HCT116 (cell line): ENCODE results near the gene MATK. TPM values are rescaled to one million over a fixed set of nuclear protein-coding genes. Genes with fewer than 3 reads are reported as not detected.

Experiments
- ATAC-seq: fragments of 200-7000 bp; cut with Tn5 transposase; 2 replicates; pipeline ENCODE4 v1.9.1; 2020; ENCODE audit warnings: mild to moderate bottlenecking, moderate library complexity
- BruUV-seq: library from RNA; stranded (reverse); fragments of 400-500 nt; replicated peaks from 2 replicates; lab custom pipeline; 2021; lab: Mats Ljungman, UMichigan
- CTCF ChIA-PET: fragments of 300-600 bp; sonication (Branson Sonifier 250); formaldehyde crosslinking; loops from one replicate; lab custom pipeline; 2021; ENCODE audit warnings: antibody characterized with exemption; lab: Charles Lee
- POLR2A ChIA-PET: fragments of 300-600, 350-600 bp; sonication (Branson Sonifier 250); formaldehyde crosslinking; loops from one replicate; lab custom pipeline; 2021; ENCODE audit warnings: antibody characterized with exemption; lab: Charles Lee
- RAD21 ChIA-PET, 2 experiments: fragments of 300-600 bp; sonication (Branson Sonifier 250); formaldehyde crosslinking; loops; one replicate each; lab custom pipeline; 2023; ENCODE audit warnings: low total read pairs in 2 of 2; ENCODE audit not compliant: uncharacterized antibody in 2 of 2, unreplicated experiment in 2 of 2, low non-redundant PET in 1 of 2; lab: Charles Lee
- DNase-seq: peaks from one replicate; pipeline ENCODE4 v3.0.0-alpha.2; 2010; ENCODE audit warnings: low read depth, low spot score
- H2AFZ ChIP-seq: fragments of 200-600 bp; shearing (Covaris generic), sonication (generic); 2 replicates; pipeline ENCODE4 v1.6.1; 2017; ENCODE audit warnings: low read depth, mixed run types, mixed read lengths, antibody characterized with exemption, low read length; ENCODE audit not compliant: poor library complexity, severe bottlenecking
- H3K27ac ChIP-seq: 2 replicates; pipeline ENCODE4 v1.5.1; 2012; ENCODE audit warnings: low read depth, low read length
- H3K27me3 ChIP-seq: fragments of 200-600 bp; sonication (generic); 2 replicates; pipeline ENCODE4 v1.6.1; 2016; ENCODE audit warnings: mixed run types, low read length, mixed read lengths; ENCODE audit not compliant: insufficient read depth
- H3K36me3 ChIP-seq, 2 experiments: fragments of 200-500 bp in 1 of 2; fragments of 200-600 bp in 1 of 2; sonication (Bioruptor generic) in 1 of 2; sonication (generic) in 1 of 2; 2 replicates each; pipeline versions ENCODE4 v1.5.1 to v1.6.1; 2014 to 2016; ENCODE audit warnings: low read length in 2 of 2, inconsistent platforms in 1 of 2, mixed read lengths in 1 of 2, mixed run types in 1 of 2; ENCODE audit not compliant: insufficient read depth in 2 of 2, control insufficient read depth in 1 of 2
- H3K4me1 ChIP-seq, 2 experiments: fragments of 200-600 bp in 1 of 2; sonication (generic) in 1 of 2; 2 replicates each; pipeline versions ENCODE4 v1.5.1 to v1.6.1; 2012 to 2017; ENCODE audit warnings: low read length in 2 of 2, inconsistent platforms in 1 of 2, mild to moderate bottlenecking in 1 of 2, mixed read lengths in 1 of 2, mixed run types in 1 of 2, moderate library complexity in 1 of 2; ENCODE audit not compliant: insufficient read depth in 2 of 2, control insufficient read depth in 1 of 2
- H3K4me2 ChIP-seq: fragments of 200-600 bp; sonication (generic); 2 replicates; pipeline ENCODE4 v1.6.1; 2017; ENCODE audit warnings: mixed run types, low read length, mixed read lengths
- H3K4me3 ChIP-seq, 2 experiments: fragments of 200-600 bp in 1 of 2; sonication (generic) in 1 of 2; replicated peaks in 1 of 2; 2 replicates each; pipeline ENCODE4 v1.5.1; 2011 to 2016; ENCODE audit warnings: low read length in 2 of 2, control low read depth in 1 of 2, low read depth in 1 of 2, mild to moderate bottlenecking in 1 of 2, mixed read lengths in 1 of 2, mixed run types in 1 of 2
- H3K79me2 ChIP-seq: fragments of 200-600 bp; sonication (generic); 2 replicates; pipeline ENCODE4 v1.6.1; 2017; ENCODE audit warnings: mild to moderate bottlenecking, mixed run types, low read length, moderate library complexity, mixed read lengths; ENCODE audit not compliant: insufficient read depth
- H3K9ac ChIP-seq: fragments of 200-600 bp; sonication (generic); 2 replicates; pipeline ENCODE4 v1.6.1; 2016; ENCODE audit warnings: low read length, mixed read lengths
- H3K9me2 ChIP-seq: fragments of 200-600 bp; sonication (generic), shearing (Covaris generic); 2 replicates; pipeline ENCODE4 v1.6.1; 2017; ENCODE audit warnings: mixed run types, mild to moderate bottlenecking, moderate library complexity; ENCODE audit not compliant: insufficient read depth
- H3K9me3 ChIP-seq, 2 experiments: fragments of 200-500 bp in 1 of 2; fragments of 200-600 bp in 1 of 2; sonication (Bioruptor generic) in 1 of 2; sonication (generic) in 1 of 2; 2 replicates each; pipeline ENCODE4 v1.6.1; 2014 to 2017; ENCODE audit warnings: low read length in 2 of 2, mixed read lengths in 2 of 2, inconsistent platforms in 1 of 2, low read depth in 1 of 2, mild to moderate bottlenecking in 1 of 2, mixed run types in 1 of 2, moderate library complexity in 1 of 2; ENCODE audit not compliant: control insufficient read depth in 1 of 2, insufficient read depth in 1 of 2
- H4K20me1 ChIP-seq: fragments of 200-600 bp; sonication (generic), shearing (Covaris generic); 2 replicates; pipeline ENCODE4 v1.6.1; 2017; ENCODE audit warnings: mixed run types, mild to moderate bottlenecking, moderate library complexity; ENCODE audit not compliant: insufficient read depth
- EGR1 ChIP-seq: IDR thresholded peaks from 2 replicates; pipeline ENCODE4 v1.6.1; 2012; ENCODE audit warnings: low read depth
- POLR2A ChIP-seq: IDR thresholded peaks from 2 replicates; pipeline ENCODE4 v1.7.0; 2011; ENCODE audit warnings: borderline replicate concordance; ENCODE audit not compliant: insufficient read depth, insufficient read length; ENCODE audit errors: extremely low read depth
- RAD21 ChIP-seq: IDR thresholded peaks from 2 replicates; pipeline ENCODE4 v1.6.1; 2012; ENCODE audit warnings: low read depth, mild to moderate bottlenecking
- TCF7L2 ChIP-seq: IDR thresholded peaks from 2 replicates; pipeline ENCODE4 v1.7.0; 2011; ENCODE audit warnings: borderline replicate concordance, inconsistent platforms; ENCODE audit not compliant: insufficient read depth, insufficient read length; ENCODE audit errors: extremely low read depth
- ZNF274 ChIP-seq: fragments of 200-500 bp; sonication (Bioruptor generic); IDR thresholded peaks from 2 replicates; pipeline ENCODE4 v1.6.1; 2014; ENCODE audit warnings: mild to moderate bottlenecking, low read depth, low read length, inconsistent platforms
- intact Hi-C: fragments of 100-400 bp; cut with micrococcal nuclease; formaldehyde crosslinking; loops from 2 replicates; pipeline ENCODE4 v1.10.0; 2022
- total RNA-seq: library from RNA; stranded (reverse); gene quantifications from one replicate; pipeline ENCODE4 v1.2.1, GENCODE V29; 2021; ENCODE audit not compliant: unreplicated experiment
- TF ChIP-seq, protein P1 (sequence below), 3 experiments: fragments of 200-600 bp in 1 of 3; sonication (generic) in 1 of 3; IDR thresholded peaks in 2 of 3; conservative IDR thresholded peaks in 1 of 3; 2 replicates each; pipeline ENCODE4 v1.5.1; 2012 to 2017; ENCODE audit warnings: low read depth in 2 of 3, low read length in 2 of 3, antibody characterized with exemption in 1 of 3, borderline replicate concordance in 1 of 3, control low read depth in 1 of 3, mild to moderate bottlenecking in 1 of 3, mixed read lengths in 1 of 3, mixed run types in 1 of 3, moderate library complexity in 1 of 3; ENCODE audit not compliant: insufficient read depth in 1 of 3

Gene MATK
- total RNA-seq, 1 experiment from 2014 or later = not detected

DNA sequence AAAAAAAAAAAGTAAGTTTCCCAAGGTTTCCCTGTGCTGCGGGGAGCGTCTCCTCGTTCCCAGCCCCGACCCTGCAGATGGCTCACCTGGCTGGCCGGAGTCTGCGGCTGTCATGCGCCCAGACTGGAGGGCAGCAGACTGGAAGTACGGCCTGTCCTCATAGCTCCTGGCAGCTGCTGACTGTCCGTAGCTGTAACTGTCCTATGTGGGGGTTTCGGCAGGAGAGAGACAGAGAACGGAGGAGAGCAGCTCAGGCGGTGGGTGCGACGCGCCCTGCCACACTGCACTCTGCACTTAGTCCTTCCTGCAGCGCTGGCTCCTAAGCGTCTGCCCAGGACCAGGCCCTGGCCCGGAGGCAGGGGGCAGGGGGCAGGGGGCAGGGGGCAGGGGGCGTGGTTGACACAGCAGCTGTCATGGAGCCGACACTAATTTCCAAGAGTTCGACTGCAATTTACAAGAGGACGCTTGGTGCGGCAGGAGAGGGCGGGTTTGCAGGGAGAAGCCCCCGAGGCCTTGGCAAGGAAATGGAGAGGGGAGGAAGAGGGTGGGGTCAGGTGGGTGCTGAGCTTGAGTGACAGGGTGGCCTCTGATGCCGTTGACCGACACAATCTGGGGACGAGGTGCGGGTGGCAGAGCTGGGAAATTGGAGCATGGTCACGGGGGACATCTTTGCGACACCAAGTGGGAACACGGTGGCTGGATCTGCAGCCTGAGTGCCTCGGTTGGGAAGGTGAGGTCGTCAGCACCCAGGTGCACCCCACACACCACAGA lies 47.6 kb upstream of the MATK start:
- no peaks in the 10 kb centered on the region for H3K27me3 ChIP-seq
- H2AFZ ChIP-seq = no peak overlapping the region
- TF ChIP-seq RAD21 (no peak), ZNF274 (no peak), TCF7L2 (no peak), POLR2A (no peak)
- no peak for DNase-seq
- no peaks in the 10 kb centered on the region for H4K20me1 ChIP-seq
- peaks cover 0 to 10% of the 10 kb centered on the region in 2 experiments; a peak in 1 of 4 replicates for H3K9me3 ChIP-seq
- H3K9me2 ChIP-seq = no peaks in the 10 kb centered on the region
- H3K36me3 ChIP-seq = no peaks in the 10 kb centered on the region
- peaks cover 0 to 6% of the 10 kb centered on the region in 2 experiments; a peak in 1 of 4 replicates for H3K4me1 ChIP-seq
- H3K9ac ChIP-seq = no peak overlapping the region
- CTCF ChIA-PET = interaction anchor here (1.1 kb wide), 1 partner anchor 10 kb away, joined by 3 read pairs; no protein-coding TSS in a partner anchor
- BruUV-seq = no TSS peak
- H3K4me3 ChIP-seq = no peak overlapping the region
- POLR2A ChIA-PET = no interaction called here
- no peaks in the 10 kb centered on the region for H3K79me2 ChIP-seq
- ATAC-seq = no peak
- intact Hi-C loops = no loop called here
- H3K4me2 ChIP-seq = no peak overlapping the region
- RAD21 ChIA-PET = no interaction called here
- H3K27ac ChIP-seq = no peak overlapping the region

GRCh38 chr19:3832001-3832400 lies 45.8 kb upstream of the MATK start:
- ATAC-seq = no peak
- Histone ChIP-seq H3K9ac (no peak overlapping the region), H3K79me2 (no peaks in the 10 kb centered on the region), H3K36me3 (no peaks in the 10 kb centered on the region), H3K27me3 (no peaks in the 10 kb centered on the region), H3K9me3 (no peaks in the 10 kb centered on the region; a peak in 1 of 4 replicates), H3K27ac (no peak overlapping the region), H3K4me3 (no peak overlapping the region), H3K4me1 (peaks cover 0 to 8% of the 10 kb centered on the region in 2 experiments; a peak in 1 of 4 replicates), H4K20me1 (no peaks in the 10 kb centered on the region), H2AFZ (no peak overlapping the region), H3K9me2 (no peaks in the 10 kb centered on the region), H3K4me2 (no peak overlapping the region)
- RAD21 ChIA-PET = no interaction called here
- CTCF ChIA-PET = interaction anchor here (1.2 kb wide), 2 partner anchors 10 to 17 kb away, joined by 3 to 4 read pairs; no protein-coding TSS in a partner anchor
- POLR2A ChIA-PET = no interaction called here
- no peak for DNase-seq
- intact Hi-C loops = no loop called here
- BruUV-seq = no TSS peak
- TF ChIP-seq ZNF274 = no peak
- TF ChIP-seq, protein P1, sequence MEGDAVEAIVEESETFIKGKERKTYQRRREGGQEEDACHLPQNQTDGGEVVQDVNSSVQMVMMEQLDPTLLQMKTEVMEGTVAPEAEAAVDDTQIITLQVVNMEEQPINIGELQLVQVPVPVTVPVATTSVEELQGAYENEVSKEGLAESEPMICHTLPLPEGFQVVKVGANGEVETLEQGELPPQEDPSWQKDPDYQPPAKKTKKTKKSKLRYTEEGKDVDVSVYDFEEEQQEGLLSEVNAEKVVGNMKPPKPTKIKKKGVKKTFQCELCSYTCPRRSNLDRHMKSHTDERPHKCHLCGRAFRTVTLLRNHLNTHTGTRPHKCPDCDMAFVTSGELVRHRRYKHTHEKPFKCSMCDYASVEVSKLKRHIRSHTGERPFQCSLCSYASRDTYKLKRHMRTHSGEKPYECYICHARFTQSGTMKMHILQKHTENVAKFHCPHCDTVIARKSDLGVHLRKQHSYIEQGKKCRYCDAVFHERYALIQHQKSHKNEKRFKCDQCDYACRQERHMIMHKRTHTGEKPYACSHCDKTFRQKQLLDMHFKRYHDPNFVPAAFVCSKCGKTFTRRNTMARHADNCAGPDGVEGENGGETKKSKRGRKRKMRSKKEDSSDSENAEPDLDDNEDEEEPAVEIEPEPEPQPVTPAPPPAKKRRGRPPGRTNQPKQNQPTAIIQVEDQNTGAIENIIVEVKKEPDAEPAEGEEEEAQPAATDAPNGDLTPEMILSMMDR (IDR thresholded peaks at IDR 0.05 in 2 of 3, conservative IDR thresholded peaks at IDR 0.05 in 1 of 3; ENCODE audit: borderline replicate concordance in 1 of 3, insufficient read depth in 1 of 3, low read depth in 2 of 3, low read length in 2 of 3) = no peak
- no peak for TF ChIP-seq EGR1
- TF ChIP-seq, all 23 proteins: peak for 0
